Right atrium auricular region (tissue), 2 donors: ENCODE measurements around the gene CSRNP3. TPM values are rescaled to one million over a fixed set of nuclear protein-coding genes. Genes with fewer than 3 reads are reported as not detected.
A peak's percentile ranks its signal among the peaks of the same experiment; 100 is the strongest.

Source experiments
- DNase-seq: peaks from one replicate; pipeline ENCODE4 v3.0.0-alpha.2; 2019; ENCODE audit warnings: low spot score
- H3K27ac ChIP-seq, 2 donors: fragments of 200-600 bp; sonication (generic); 1 replicate in 1 of 2; 2 replicates in 1 of 2; pipeline ENCODE4 v1.5.1; 2016 to 2019
- H3K27me3 ChIP-seq, 2 donors: fragments of 200-600 bp; sonication (generic); one replicate each; pipeline versions ENCODE4 v1.5.1 to v1.6.0; 2017 to 2019
- H3K36me3 ChIP-seq: fragments of 200-600 bp; sonication (generic); one replicate; pipeline ENCODE4 v1.5.1; 2016
- H3K4me1 ChIP-seq, 2 donors: fragments of 200-600 bp; sonication (generic); one replicate each; pipeline versions ENCODE4 v1.5.1 to v1.6.0; 2017 to 2019
- H3K4me3 ChIP-seq, 2 donors: fragments of 200-600 bp; sonication (generic); 1 replicate in 1 of 2; 2 replicates in 1 of 2; pipeline ENCODE4 v1.5.1; 2017 to 2019; ENCODE audit warnings: mild to moderate bottlenecking in 1 of 2, moderate library complexity in 1 of 2
- H3K9me3 ChIP-seq, 2 donors: fragments of 200-600 bp; sonication (generic); one replicate each; pipeline ENCODE4 v1.5.1; 2019
- CTCF ChIP-seq, 2 donors: fragments of 200-600 bp; sonication (generic); IDR thresholded peaks; one replicate each; pipeline ENCODE4 v1.5.1; 2019; ENCODE audit warnings: antibody characterized with exemption in 2 of 2
- total RNA-seq, 2 donors: library from RNA; depleted of rRNA; stranded (reverse); fragments of >200 nt; gene quantifications; one replicate each; pipeline ENCODE4 v1.1.0, GENCODE V29; 2016

CSRNP3 gene
- total RNA-seq, 2 donors from 2014 or later: 1.3 to 4.5 TPM

- TF ChIP-seq CTCF (IDR thresholded peaks at IDR 0.05): no peak
- Histone ChIP-seq H3K36me3 (peaks cover under 1% of the 10 kb centered on the region), H3K4me1 (peaks cover 0 to 23% of the 10 kb centered on the region in 2 donors), H3K9me3 (no peaks in the 10 kb centered on the region), H3K4me3 (no peak overlapping the region), H3K27me3 (no peaks in the 10 kb centered on the region), H3K27ac (peak overlapping the region; percentile 46 to 72)
- no peak for DNase-seq
Observed at GRCh38 chr2:165681841-165682240, 212.3 kb downstream of the CSRNP3 start.

GRCh38 chr2:165682546-165682945, 213.0 kb downstream of the CSRNP3 start:
- Histone ChIP-seq H3K9me3 (no peaks in the 10 kb centered on the region), H3K27me3 (no peaks in the 10 kb centered on the region), H3K27ac (peak overlapping the region; percentile 46 to 72), H3K36me3 (no peaks in the 10 kb centered on the region), H3K4me3 (no peak overlapping the region), H3K4me1 (peaks cover 0 to 23% of the 10 kb centered on the region in 2 donors)
- no peak for TF ChIP-seq CTCF (IDR thresholded peaks at IDR 0.05)
- no peak for DNase-seq

- Histone ChIP-seq H3K36me3 (no peaks in the 10 kb centered on the region), H3K9me3 (no peaks in the 10 kb centered on the region), H3K27ac (no peak overlapping the region), H3K4me3 (no peak overlapping the region), H3K4me1 (peaks cover 0 to 20% of the 10 kb centered on the region in 2 donors), H3K27me3 (no peaks in the 10 kb centered on the region)
- no peak for TF ChIP-seq CTCF (IDR thresholded peaks at IDR 0.05)
- no peak for DNase-seq
Observed at GRCh38 chr2:165686800-165687199, 217.3 kb downstream of the CSRNP3 start.

GRCh38 chr2:165687426-165688002, 218.0 kb downstream of the CSRNP3 start:
- Histone ChIP-seq H3K36me3 (no peaks in the 10 kb centered on the region), H3K4me1 (peaks cover 0 to 14% of the 10 kb centered on the region in 2 donors), H3K27ac (no peak overlapping the region), H3K27me3 (no peaks in the 10 kb centered on the region), H3K9me3 (no peaks in the 10 kb centered on the region), H3K4me3 (no peak overlapping the region)
- TF ChIP-seq CTCF (IDR thresholded peaks at IDR 0.05): no peak
- no peak for DNase-seq

GRCh38 chr2:165691615-165692014, 222.1 kb downstream of the CSRNP3 start:
- H3K4me1 ChIP-seq: no peaks in the 10 kb centered on the region
- H3K36me3 ChIP-seq: no peaks in the 10 kb centered on the region
- TF ChIP-seq CTCF (IDR thresholded peaks at IDR 0.05): no peak
- H3K27ac ChIP-seq: no peak overlapping the region
- H3K4me3 ChIP-seq: no peak overlapping the region
- peak; percentile 66 for DNase-seq
- no peaks in the 10 kb centered on the region for H3K9me3 ChIP-seq
- no peaks in the 10 kb centered on the region for H3K27me3 ChIP-seq

GRCh38 chr2:165692906-165693305, 223.4 kb downstream of the CSRNP3 start:
- Histone ChIP-seq H3K36me3 (no peaks in the 10 kb centered on the region), H3K9me3 (no peaks in the 10 kb centered on the region), H3K27ac (no peak overlapping the region), H3K4me1 (no peaks in the 10 kb centered on the region), H3K4me3 (no peak overlapping the region), H3K27me3 (no peaks in the 10 kb centered on the region)
- no peak for TF ChIP-seq CTCF (IDR thresholded peaks at IDR 0.05)
- DNase-seq: no peak
